ENCODE results near the gene ALCAM.

Gene ALCAM

GRCh38 chr3:105343991-105344390, 22.7 kb upstream of the ALCAM start:
- DNase-seq (ENCODE audit: low read depth, low spot score): no peak
- Histone ChIP-seq H3K27me3 (ENCODE audit: control insufficient read depth, insufficient read depth, low read length) (no peaks in the 10 kb centered on the region), H3K4me3 (ENCODE audit: low read length) (no peak overlapping the region), H3K9me3 (ENCODE audit: control insufficient read depth, insufficient read depth, low read length) (no peaks in the 10 kb centered on the region), H3K27ac (ENCODE audit: low read length) (no peak overlapping the region), H3K4me1 (ENCODE audit: control insufficient read depth, insufficient read depth, low read length) (no peaks in the 10 kb centered on the region), H3K36me3 (ENCODE audit: control insufficient read depth, insufficient read depth, low read length) (no peaks in the 10 kb centered on the region)
- WGBS (ENCODE audit: insufficient coverage, insufficient read length): no CpG with 5 or more reads among the region's 5 CpGs

DNA sequence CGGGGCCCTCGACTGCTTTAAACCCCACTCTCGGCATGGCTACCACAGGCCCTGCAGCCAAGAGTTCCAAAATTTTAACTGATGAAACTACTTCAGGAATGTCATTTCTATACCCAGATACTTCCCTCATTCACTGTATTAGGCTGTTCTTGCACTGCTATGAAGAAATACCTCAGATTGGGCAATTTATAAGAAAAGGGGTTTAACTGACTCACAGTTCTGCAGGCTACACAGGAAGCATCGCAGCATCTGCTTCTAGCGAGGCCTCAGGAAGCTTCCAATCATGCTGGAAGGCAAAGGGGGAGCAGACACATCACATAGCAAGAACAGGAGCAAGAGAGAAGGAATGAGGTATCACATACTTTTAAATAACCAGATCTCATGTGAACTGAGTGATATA, 21.6 kb upstream of the ALCAM start:
- no peak overlapping the region for H3K4me3 ChIP-seq (ENCODE audit: low read length)

GRCh38 chr3:105347625-105348302, 18.9 kb upstream of the ALCAM start:
- Histone ChIP-seq H3K4me1 (ENCODE audit: control insufficient read depth, insufficient read depth, low read length) (no peaks in the 10 kb centered on the region), H3K36me3 (ENCODE audit: control insufficient read depth, insufficient read depth, low read length) (no peaks in the 10 kb centered on the region), H3K27ac (ENCODE audit: low read length) (no peak overlapping the region), H3K9me3 (ENCODE audit: control insufficient read depth, insufficient read depth, low read length) (no peaks in the 10 kb centered on the region), H3K4me3 (ENCODE audit: low read length) (no peak overlapping the region), H3K27me3 (ENCODE audit: control insufficient read depth, insufficient read depth, low read length) (no peaks in the 10 kb centered on the region)
- no peak for DNase-seq (ENCODE audit: low read depth, low spot score)
- WGBS (ENCODE audit: insufficient coverage, insufficient read length): no CpG with 5 or more reads among the region's 3 CpGs

More for the DNA sequence above, 21.6 kb upstream of the ALCAM start:
- Histone ChIP-seq H3K4me1 (ENCODE audit: control insufficient read depth, insufficient read depth, low read length) (no peaks in the 10 kb centered on the region), H3K9me3 (ENCODE audit: control insufficient read depth, insufficient read depth, low read length) (no peaks in the 10 kb centered on the region), H3K27ac (ENCODE audit: low read length) (no peak overlapping the region), H3K27me3 (ENCODE audit: control insufficient read depth, insufficient read depth, low read length) (no peaks in the 10 kb centered on the region), H3K36me3 (ENCODE audit: control insufficient read depth, insufficient read depth, low read length) (no peaks in the 10 kb centered on the region)
- no CpG with 5 or more reads among the region's 5 CpGs for WGBS (ENCODE audit: insufficient coverage, insufficient read length)
- no peak for DNase-seq (ENCODE audit: low read depth, low spot score)

DNA sequence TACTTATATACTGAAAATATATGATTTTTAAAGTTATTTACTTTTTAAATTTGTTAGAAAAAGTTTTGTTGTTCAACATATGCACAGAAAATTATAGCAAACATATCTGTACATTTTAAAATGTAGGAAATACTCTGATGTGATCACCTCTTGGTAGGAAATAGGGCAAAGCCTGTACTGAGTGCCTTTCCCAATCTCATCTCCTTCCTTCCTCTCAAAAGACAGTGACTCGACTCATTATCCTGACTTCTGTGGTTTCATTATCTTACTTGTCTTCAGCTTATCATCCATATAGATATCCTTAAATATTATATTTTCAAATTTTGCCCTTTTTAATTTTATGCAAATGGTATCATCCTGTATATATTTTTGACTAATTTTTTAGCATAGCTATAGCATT, 18.4 kb upstream of the ALCAM start:
- H3K9me3 ChIP-seq (ENCODE audit: control insufficient read depth, insufficient read depth, low read length): no peaks in the 10 kb centered on the region
- DNase-seq (ENCODE audit: low read depth, low spot score): no peak
- H3K27me3 ChIP-seq (ENCODE audit: control insufficient read depth, insufficient read depth, low read length): no peaks in the 10 kb centered on the region
- WGBS (ENCODE audit: insufficient coverage, insufficient read length): no CpG with 5 or more reads among the region's 1 CpG
- H3K27ac ChIP-seq (ENCODE audit: low read length): no peak overlapping the region
- no peaks in the 10 kb centered on the region for H3K36me3 ChIP-seq (ENCODE audit: control insufficient read depth, insufficient read depth, low read length)
- H3K4me3 ChIP-seq (ENCODE audit: low read length): no peak overlapping the region
- H3K4me1 ChIP-seq (ENCODE audit: control insufficient read depth, insufficient read depth, low read length): no peaks in the 10 kb centered on the region

GRCh38 chr3:105349684-105350387, 16.9 kb upstream of the ALCAM start:
- no peaks in the 10 kb centered on the region for H3K36me3 ChIP-seq (ENCODE audit: control insufficient read depth, insufficient read depth, low read length)
- WGBS (ENCODE audit: insufficient coverage, insufficient read length): no CpG with 5 or more reads among the region's 2 CpGs

GRCh38 chr3:105351821-105352220, 14.9 kb upstream of the ALCAM start:
- DNase-seq (ENCODE audit: low read depth, low spot score): no peak
- Histone ChIP-seq H3K4me3 (ENCODE audit: low read length) (no peak overlapping the region), H3K9me3 (ENCODE audit: control insufficient read depth, insufficient read depth, low read length) (no peaks in the 10 kb centered on the region), H3K27me3 (ENCODE audit: control insufficient read depth, insufficient read depth, low read length) (no peaks in the 10 kb centered on the region), H3K27ac (ENCODE audit: low read length) (no peak overlapping the region), H3K36me3 (ENCODE audit: control insufficient read depth, insufficient read depth, low read length) (no peaks in the 10 kb centered on the region), H3K4me1 (ENCODE audit: control insufficient read depth, insufficient read depth, low read length) (no peaks in the 10 kb centered on the region)
- 100% methylated on average over 1 of the region's 2 CpGs for WGBS (ENCODE audit: insufficient coverage, insufficient read length)

More at GRCh38 chr3:105349684-105350387, 16.9 kb upstream of the ALCAM start:
- no peaks in the 10 kb centered on the region for H3K4me1 ChIP-seq (ENCODE audit: control insufficient read depth, insufficient read depth, low read length)
- no peaks in the 10 kb centered on the region for H3K27me3 ChIP-seq (ENCODE audit: control insufficient read depth, insufficient read depth, low read length)
- H3K9me3 ChIP-seq (ENCODE audit: control insufficient read depth, insufficient read depth, low read length): no peaks in the 10 kb centered on the region
- no peak overlapping the region for H3K27ac ChIP-seq (ENCODE audit: low read length)
- no peak for DNase-seq (ENCODE audit: low read depth, low spot score)
- no peak overlapping the region for H3K4me3 ChIP-seq (ENCODE audit: low read length)

DNA sequence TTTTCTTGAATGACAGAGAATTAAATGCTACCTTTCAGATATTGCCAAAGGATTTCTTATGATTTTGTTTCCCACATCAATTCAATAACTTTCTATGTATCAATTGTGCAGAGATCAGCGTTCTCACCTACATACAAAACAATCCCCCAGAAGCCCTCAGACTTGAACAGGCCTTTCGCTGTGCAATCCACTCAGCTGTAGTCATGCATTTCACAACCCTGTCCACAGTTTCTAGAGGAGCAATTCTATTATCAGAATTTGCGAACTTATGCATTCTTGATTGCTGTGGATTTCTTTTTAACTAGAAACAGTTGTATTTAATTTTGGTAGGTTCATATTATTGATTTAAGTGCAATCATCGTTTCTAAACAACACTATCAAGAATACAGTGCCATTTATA, 13.7 kb upstream of the ALCAM start:
- H3K36me3 ChIP-seq (ENCODE audit: control insufficient read depth, insufficient read depth, low read length): no peaks in the 10 kb centered on the region
- DNase-seq (ENCODE audit: low read depth, low spot score): no peak
- no peaks in the 10 kb centered on the region for H3K27me3 ChIP-seq (ENCODE audit: control insufficient read depth, insufficient read depth, low read length)
- H3K4me3 ChIP-seq (ENCODE audit: low read length): no peak overlapping the region
- no peak overlapping the region for H3K27ac ChIP-seq (ENCODE audit: low read length)
- H3K4me1 ChIP-seq (ENCODE audit: control insufficient read depth, insufficient read depth, low read length): no peaks in the 10 kb centered on the region
- H3K9me3 ChIP-seq (ENCODE audit: control insufficient read depth, insufficient read depth, low read length): no peaks in the 10 kb centered on the region
- WGBS (ENCODE audit: insufficient coverage, insufficient read length): no CpG with 5 or more reads among the region's 4 CpGs

- H3K4me3 ChIP-seq (ENCODE audit: low read length): no peak overlapping the region
- no peak for DNase-seq (ENCODE audit: low read depth, low spot score)
- H3K27me3 ChIP-seq (ENCODE audit: control insufficient read depth, insufficient read depth, low read length): no peaks in the 10 kb centered on the region
- no CpG with 5 or more reads among the region's 37 CpGs for WGBS (ENCODE audit: insufficient coverage, insufficient read length)
- H3K9me3 ChIP-seq (ENCODE audit: control insufficient read depth, insufficient read depth, low read length): no peaks in the 10 kb centered on the region
- no peaks in the 10 kb centered on the region for H3K4me1 ChIP-seq (ENCODE audit: control insufficient read depth, insufficient read depth, low read length)
- no peaks in the 10 kb centered on the region for H3K36me3 ChIP-seq (ENCODE audit: control insufficient read depth, insufficient read depth, low read length)
- H3K27ac ChIP-seq (ENCODE audit: low read length): no peak overlapping the region
Observed at GRCh38 chr3:105353485-105354161, 13.1 kb upstream of the ALCAM start.

DNA sequence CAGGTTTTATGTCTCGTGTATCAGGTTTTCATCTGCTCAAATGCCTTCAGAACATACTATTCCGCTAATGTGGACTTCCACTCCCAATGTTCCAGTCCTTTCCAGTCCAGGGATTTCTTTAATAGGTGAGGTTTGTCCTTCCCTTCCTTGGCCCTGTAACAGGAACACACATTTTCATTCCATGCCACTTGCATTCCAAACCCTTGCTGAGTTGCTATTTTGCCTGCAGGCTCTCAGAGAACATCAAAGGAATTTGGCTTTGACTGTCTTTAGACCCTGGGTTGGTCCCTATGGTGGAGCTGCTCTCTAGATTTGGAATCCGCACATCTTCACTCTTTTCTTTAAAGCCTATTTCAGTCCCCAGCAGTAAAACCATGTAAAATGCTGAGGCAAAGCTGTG, 12.3 kb upstream of the ALCAM start:
- no peak for DNase-seq (ENCODE audit: low read depth, low spot score)
- Histone ChIP-seq H3K9me3 (ENCODE audit: control insufficient read depth, insufficient read depth, low read length) (no peaks in the 10 kb centered on the region), H3K27me3 (ENCODE audit: control insufficient read depth, insufficient read depth, low read length) (no peaks in the 10 kb centered on the region), H3K27ac (ENCODE audit: low read length) (no peak overlapping the region), H3K4me1 (ENCODE audit: control insufficient read depth, insufficient read depth, low read length) (no peaks in the 10 kb centered on the region), H3K4me3 (ENCODE audit: low read length) (no peak overlapping the region), H3K36me3 (ENCODE audit: control insufficient read depth, insufficient read depth, low read length) (no peaks in the 10 kb centered on the region)
- no CpG with 5 or more reads among the region's 3 CpGs for WGBS (ENCODE audit: insufficient coverage, insufficient read length)

- no peak overlapping the region for H3K27ac ChIP-seq (ENCODE audit: low read length)
- WGBS (ENCODE audit: insufficient coverage, insufficient read length): no CpG with 5 or more reads among the region's 2 CpGs
- H3K4me3 ChIP-seq (ENCODE audit: low read length): no peak overlapping the region
- H3K36me3 ChIP-seq (ENCODE audit: control insufficient read depth, insufficient read depth, low read length): no peaks in the 10 kb centered on the region
- no peaks in the 10 kb centered on the region for H3K9me3 ChIP-seq (ENCODE audit: control insufficient read depth, insufficient read depth, low read length)
- no peaks in the 10 kb centered on the region for H3K4me1 ChIP-seq (ENCODE audit: control insufficient read depth, insufficient read depth, low read length)
- H3K27me3 ChIP-seq (ENCODE audit: control insufficient read depth, insufficient read depth, low read length): no peaks in the 10 kb centered on the region
- no peak for DNase-seq (ENCODE audit: low read depth, low spot score)
Observed at GRCh38 chr3:105355408-105356061, 11.2 kb upstream of the ALCAM start.
